ENCODE results near the gene TYW1B.
"Not testable (repeated sequence)": the region's sequence is repeated elsewhere in the genome, so short reads cannot be mapped to it uniquely, and the experiment has no call there.

Gene TYW1B

DNA sequence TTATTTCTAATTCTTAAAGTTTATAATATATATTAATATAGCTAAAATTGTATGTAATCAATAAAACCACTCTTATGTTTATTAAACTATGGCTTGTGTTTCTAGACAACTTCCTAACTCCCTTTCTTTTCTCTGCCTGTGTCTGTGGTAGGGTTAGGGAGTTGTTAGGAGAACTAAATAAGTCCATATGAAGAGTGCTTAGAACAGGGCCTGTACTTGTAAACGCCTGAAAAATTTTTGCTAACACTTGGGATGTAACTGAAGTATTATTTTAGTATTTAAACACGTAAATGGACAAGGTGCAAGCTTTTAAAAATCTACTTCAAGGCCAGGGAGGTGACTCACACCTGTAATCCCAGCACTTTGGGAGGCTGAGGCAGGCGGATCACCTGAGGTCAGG lies 9.3 kb upstream of the TYW1B start:
- H3K9ac ChIP-seq (ENCODE audit: low read length), result not testable (repeated sequence)

GRCh38 chr7:72830567-72830966 lies 2.6 kb upstream of the TYW1B start:
- Histone ChIP-seq H3K9ac (ENCODE audit: low read length) (peak overlapping the region; percentile 90), H3K4me3 (ENCODE audit: low read depth, low read length) (peak overlapping the region; percentile 88), H3K36me3 (ENCODE audit: control insufficient read depth, insufficient read depth, low read length) (peaks cover 24% of the 10 kb centered on the region)
- H3K27me3 ChIP-seq (ENCODE audit: control insufficient read depth, insufficient read depth, low read length); H3K4me1 ChIP-seq (ENCODE audit: control insufficient read depth, insufficient read depth, low read length); H3K27ac ChIP-seq (ENCODE audit: low read depth, low read length); H3K9me3 ChIP-seq (ENCODE audit: control insufficient read depth, insufficient read depth, low read depth, low read length): not testable (repeated sequence)

More for the DNA sequence above, 9.3 kb upstream of the TYW1B start:
- H3K27me3 ChIP-seq (ENCODE audit: control insufficient read depth, insufficient read depth, low read length); H3K4me1 ChIP-seq (ENCODE audit: control insufficient read depth, insufficient read depth, low read length); H3K4me3 ChIP-seq (ENCODE audit: low read depth, low read length); H3K27ac ChIP-seq (ENCODE audit: low read depth, low read length): not testable (repeated sequence)
- peaks cover 11% of the 10 kb centered on the region for H3K9me3 ChIP-seq (ENCODE audit: control insufficient read depth, insufficient read depth, low read depth, low read length)
- peaks cover 29% of the 10 kb centered on the region for H3K36me3 ChIP-seq (ENCODE audit: control insufficient read depth, insufficient read depth, low read length)

DNA sequence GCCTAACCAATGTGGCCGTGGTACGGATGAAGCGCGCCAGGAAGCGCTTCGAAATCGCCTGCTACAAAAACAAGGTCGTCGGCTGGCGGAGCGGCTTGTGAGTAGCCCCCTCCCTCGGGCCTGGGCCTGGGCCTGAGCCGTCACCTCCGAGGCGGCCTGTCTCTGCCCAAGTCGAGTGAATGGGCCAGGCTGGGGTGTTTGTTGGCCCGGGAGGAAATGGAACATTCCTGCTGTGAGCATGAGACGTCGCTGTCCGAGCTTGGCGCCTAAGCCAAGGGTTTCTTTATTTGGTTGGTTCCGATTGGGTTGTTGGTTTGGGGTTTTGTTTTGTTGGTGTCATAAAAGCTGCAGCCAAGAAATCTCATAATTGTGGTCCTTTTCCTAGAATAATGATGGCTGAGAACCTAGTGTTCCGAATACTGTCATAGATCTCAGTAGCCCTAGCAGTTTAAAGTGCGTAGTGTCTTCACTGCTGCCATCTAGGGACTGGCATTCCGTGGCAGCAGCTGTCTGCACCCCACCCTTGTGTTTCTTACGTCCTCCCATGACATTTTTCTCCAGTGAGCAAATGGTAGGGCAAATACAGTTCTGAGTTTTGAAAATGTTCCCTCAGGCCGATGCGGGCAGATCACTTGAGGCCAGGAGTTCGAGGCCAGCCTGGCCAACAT lies 1.8 kb upstream of the TYW1B start:
- H3K9ac ChIP-seq (ENCODE audit: low read length), result peak overlapping the region; percentile 90
- H3K9me3 ChIP-seq (ENCODE audit: control insufficient read depth, insufficient read depth, low read depth, low read length); H3K4me1 ChIP-seq (ENCODE audit: control insufficient read depth, insufficient read depth, low read length); H3K27me3 ChIP-seq (ENCODE audit: control insufficient read depth, insufficient read depth, low read length): not testable (repeated sequence)
- peak overlapping the region; percentile 88 for H3K4me3 ChIP-seq (ENCODE audit: low read depth, low read length)
- H3K36me3 ChIP-seq (ENCODE audit: control insufficient read depth, insufficient read depth, low read length), result peaks cover 24% of the 10 kb centered on the region
- H3K27ac ChIP-seq (ENCODE audit: low read depth, low read length), result peak overlapping the region; percentile 60; the same call in 1 of the 2 replicates

DNA sequence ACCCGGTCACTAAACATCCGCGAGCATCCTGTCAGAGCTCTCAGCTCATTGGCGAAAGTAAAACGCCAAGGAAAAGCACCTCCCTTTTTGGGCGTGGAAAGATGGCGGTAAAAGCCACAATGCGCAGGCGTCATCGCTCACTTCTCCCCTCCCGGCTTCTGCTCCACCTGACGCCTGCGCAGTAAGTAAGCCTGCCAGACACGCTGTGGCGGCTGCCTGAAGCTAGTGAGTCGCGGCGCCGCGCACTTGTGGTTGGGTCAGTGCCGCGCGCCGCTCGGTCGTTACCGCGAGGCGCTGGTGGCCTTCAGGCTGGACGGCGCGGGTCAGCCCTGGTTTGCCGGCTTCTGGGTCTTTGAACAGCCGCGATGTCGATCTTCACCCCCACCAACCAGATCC lies 1.3 kb upstream of the TYW1B start:
- not testable (repeated sequence) for H3K9me3 ChIP-seq (ENCODE audit: control insufficient read depth, insufficient read depth, low read depth, low read length); H3K27me3 ChIP-seq (ENCODE audit: control insufficient read depth, insufficient read depth, low read length); H3K4me1 ChIP-seq (ENCODE audit: control insufficient read depth, insufficient read depth, low read length)
- peak overlapping the region; percentile 90 for H3K9ac ChIP-seq (ENCODE audit: low read length)
- H3K36me3 ChIP-seq (ENCODE audit: control insufficient read depth, insufficient read depth, low read length), result peaks cover 21% of the 10 kb centered on the region
- peak overlapping the region; percentile 93 for H3K4me3 ChIP-seq (ENCODE audit: low read depth, low read length)
- peak overlapping the region; percentile 60; the same call in 1 of the 2 replicates for H3K27ac ChIP-seq (ENCODE audit: low read depth, low read length)

- H3K27me3 ChIP-seq (ENCODE audit: control insufficient read depth, insufficient read depth, low read length); H3K36me3 ChIP-seq (ENCODE audit: control insufficient read depth, insufficient read depth, low read length); H3K4me3 ChIP-seq (ENCODE audit: low read depth, low read length); H3K4me1 ChIP-seq (ENCODE audit: control insufficient read depth, insufficient read depth, low read length); H3K27ac ChIP-seq (ENCODE audit: low read depth, low read length); H3K9me3 ChIP-seq (ENCODE audit: control insufficient read depth, insufficient read depth, low read depth, low read length); H3K9ac ChIP-seq (ENCODE audit: low read length): not testable (repeated sequence)
Measured at GRCh38 chr7:72823765-72824732, 4.0 kb downstream of the TYW1B start.

DNA sequence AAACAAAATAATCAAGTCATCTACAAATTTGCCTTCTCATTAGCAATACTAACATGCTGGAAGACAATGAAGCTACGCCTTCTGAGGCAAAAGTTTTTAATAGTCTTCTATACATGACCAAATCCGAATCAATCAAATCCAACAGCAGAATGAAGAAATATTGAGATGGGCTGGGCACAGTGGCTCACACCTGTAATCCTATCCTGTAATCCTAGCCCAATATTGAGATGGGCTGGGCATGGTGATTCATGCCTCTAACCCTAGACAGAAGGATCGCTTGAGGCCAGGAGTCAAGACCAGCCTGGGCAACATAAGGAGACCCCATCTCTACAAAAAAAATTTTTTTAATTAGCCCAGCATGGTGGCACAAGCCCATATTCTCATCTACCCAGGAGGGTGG lies 5.5 kb downstream of the TYW1B start:
- not testable (repeated sequence) for H3K4me3 ChIP-seq (ENCODE audit: low read depth, low read length); H3K36me3 ChIP-seq (ENCODE audit: control insufficient read depth, insufficient read depth, low read length); H3K27ac ChIP-seq (ENCODE audit: low read depth, low read length); H3K9ac ChIP-seq (ENCODE audit: low read length); H3K27me3 ChIP-seq (ENCODE audit: control insufficient read depth, insufficient read depth, low read length); H3K4me1 ChIP-seq (ENCODE audit: control insufficient read depth, insufficient read depth, low read length); H3K9me3 ChIP-seq (ENCODE audit: control insufficient read depth, insufficient read depth, low read depth, low read length)

DNA sequence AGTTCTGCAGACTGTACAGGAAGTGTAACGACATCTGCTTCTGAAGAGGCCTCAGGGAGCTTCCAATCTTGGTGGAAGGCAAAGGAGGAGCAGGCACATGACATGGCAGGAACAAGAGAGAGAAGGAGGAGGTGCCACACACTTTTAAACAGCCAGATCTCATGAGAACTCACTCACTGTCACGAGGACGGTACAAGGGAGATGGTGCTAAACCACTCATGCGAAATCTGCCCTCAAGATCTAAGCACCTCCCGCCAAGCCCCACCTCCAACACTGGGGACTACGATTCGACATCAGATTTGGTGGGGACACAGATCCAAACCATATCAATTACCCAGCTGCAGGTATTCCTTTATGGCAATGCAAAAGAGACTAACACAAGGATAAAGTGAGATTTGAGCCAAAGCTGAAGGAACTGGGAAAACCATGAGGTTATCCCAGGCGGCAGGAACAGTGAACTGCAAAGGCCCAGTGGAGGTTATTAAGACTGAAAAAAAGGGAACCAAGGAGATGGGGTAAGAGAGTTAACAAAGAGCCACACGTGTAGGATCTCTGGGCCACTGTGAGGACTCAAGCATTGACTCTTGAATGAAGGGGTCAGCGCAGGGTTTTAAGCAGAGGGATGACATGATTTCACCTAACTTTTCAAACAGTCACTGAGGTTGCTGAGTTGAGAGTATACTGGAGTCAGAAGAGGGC lies 9.2 kb downstream of the TYW1B start:
- H3K36me3 ChIP-seq (ENCODE audit: control insufficient read depth, insufficient read depth, low read length); H3K9ac ChIP-seq (ENCODE audit: low read length); H3K27me3 ChIP-seq (ENCODE audit: control insufficient read depth, insufficient read depth, low read length); H3K27ac ChIP-seq (ENCODE audit: low read depth, low read length); H3K4me3 ChIP-seq (ENCODE audit: low read depth, low read length); H3K9me3 ChIP-seq (ENCODE audit: control insufficient read depth, insufficient read depth, low read depth, low read length); H3K4me1 ChIP-seq (ENCODE audit: control insufficient read depth, insufficient read depth, low read length): not testable (repeated sequence)

GRCh38 chr7:72817661-72818060 lies 10.3 kb downstream of the TYW1B start:
- not testable (repeated sequence) for H3K9ac ChIP-seq (ENCODE audit: low read length); H3K27ac ChIP-seq (ENCODE audit: low read depth, low read length); H3K27me3 ChIP-seq (ENCODE audit: control insufficient read depth, insufficient read depth, low read length); H3K36me3 ChIP-seq (ENCODE audit: control insufficient read depth, insufficient read depth, low read length); H3K4me3 ChIP-seq (ENCODE audit: low read depth, low read length); H3K9me3 ChIP-seq (ENCODE audit: control insufficient read depth, insufficient read depth, low read depth, low read length); H3K4me1 ChIP-seq (ENCODE audit: control insufficient read depth, insufficient read depth, low read length)

DNA sequence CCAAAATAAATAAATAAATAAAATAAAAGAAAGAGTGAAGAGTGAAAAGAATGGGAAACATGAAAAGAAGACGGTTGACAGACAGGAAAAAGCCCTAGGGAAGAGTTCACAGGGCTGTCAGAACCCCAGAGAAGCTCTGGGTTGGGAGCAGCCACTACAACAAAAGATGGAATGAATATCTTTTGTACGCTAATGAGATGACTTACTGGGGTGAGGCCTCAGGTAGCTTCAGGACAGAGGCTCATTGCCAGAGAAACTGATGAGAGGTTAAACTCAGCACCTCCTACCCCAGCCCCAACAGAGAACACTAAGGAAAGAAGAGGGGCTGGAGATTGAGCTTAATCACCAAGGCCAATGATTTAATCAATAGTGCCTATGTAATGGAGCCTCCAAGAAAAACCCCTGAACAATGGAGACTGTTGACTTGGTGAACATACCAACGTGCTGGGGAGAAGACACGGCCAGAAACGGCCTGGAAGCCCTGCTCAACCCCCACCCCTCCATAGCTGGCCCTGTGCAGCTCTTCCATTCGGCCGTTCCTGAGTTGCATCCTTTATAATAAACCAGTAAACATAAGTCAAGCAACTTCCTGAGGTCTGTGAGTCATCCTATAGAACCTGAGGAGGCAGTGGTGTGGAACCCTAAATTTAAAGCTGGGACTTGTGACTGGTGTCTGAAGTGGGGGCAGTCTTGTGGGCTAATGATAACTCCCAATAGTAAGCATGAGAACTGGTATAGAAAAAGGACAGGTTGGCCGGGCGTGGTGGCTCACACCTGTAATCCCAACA lies 11.4 kb downstream of the TYW1B start:
- H3K27me3 ChIP-seq (ENCODE audit: control insufficient read depth, insufficient read depth, low read length); H3K36me3 ChIP-seq (ENCODE audit: control insufficient read depth, insufficient read depth, low read length); H3K27ac ChIP-seq (ENCODE audit: low read depth, low read length); H3K9me3 ChIP-seq (ENCODE audit: control insufficient read depth, insufficient read depth, low read depth, low read length); H3K9ac ChIP-seq (ENCODE audit: low read length); H3K4me1 ChIP-seq (ENCODE audit: control insufficient read depth, insufficient read depth, low read length); H3K4me3 ChIP-seq (ENCODE audit: low read depth, low read length): not testable (repeated sequence)

GRCh38 chr7:72810437-72810836 lies 17.6 kb downstream of the TYW1B start:
- not testable (repeated sequence) for H3K9me3 ChIP-seq (ENCODE audit: control insufficient read depth, insufficient read depth, low read depth, low read length); H3K4me1 ChIP-seq (ENCODE audit: control insufficient read depth, insufficient read depth, low read length); H3K9ac ChIP-seq (ENCODE audit: low read length); H3K4me3 ChIP-seq (ENCODE audit: low read depth, low read length); H3K27me3 ChIP-seq (ENCODE audit: control insufficient read depth, insufficient read depth, low read length); H3K27ac ChIP-seq (ENCODE audit: low read depth, low read length)
- H3K36me3 ChIP-seq (ENCODE audit: control insufficient read depth, insufficient read depth, low read length), result peaks cover 14% of the 10 kb centered on the region

Measured in HUES6 (cell line).